ENCODE measurements around the gene DAAM2.

Gene DAAM2

DNA sequence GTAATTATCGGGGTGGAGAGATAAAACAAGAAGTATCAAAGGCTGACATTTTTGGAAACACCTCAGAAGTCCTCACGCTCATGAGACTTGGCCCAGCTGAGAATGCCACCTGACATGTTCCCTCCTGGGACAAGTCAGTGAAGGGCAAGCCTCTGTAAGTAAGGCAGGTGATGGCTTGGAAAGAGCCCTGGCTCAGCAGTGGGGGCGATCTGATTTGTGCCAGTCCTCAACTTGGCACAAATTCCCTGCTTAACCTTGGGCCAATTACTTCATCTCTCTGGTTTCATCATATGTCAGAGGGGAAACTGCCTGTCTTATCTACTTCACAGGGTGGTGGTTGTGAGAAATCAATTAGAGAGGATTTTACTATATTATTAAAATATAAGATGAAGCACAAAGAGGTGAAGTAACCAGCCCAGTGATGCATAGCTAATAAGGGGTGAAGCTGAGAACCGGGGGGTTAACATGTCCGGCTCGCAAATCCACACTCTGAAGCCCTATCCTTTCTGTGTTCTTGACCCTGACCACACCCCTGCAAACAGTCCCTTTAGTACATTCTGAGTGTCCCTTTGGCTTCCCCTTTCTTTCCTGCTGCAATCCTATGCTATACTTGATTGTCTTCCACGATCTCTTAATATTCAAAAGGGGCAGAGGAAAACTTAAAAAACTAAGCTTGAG lies 150.9 kb downstream of the DAAM2 start:
- no peak for DNase-seq (ENCODE audit: low read depth in 2 of 2)
- TF ChIP-seq, protein P1, sequence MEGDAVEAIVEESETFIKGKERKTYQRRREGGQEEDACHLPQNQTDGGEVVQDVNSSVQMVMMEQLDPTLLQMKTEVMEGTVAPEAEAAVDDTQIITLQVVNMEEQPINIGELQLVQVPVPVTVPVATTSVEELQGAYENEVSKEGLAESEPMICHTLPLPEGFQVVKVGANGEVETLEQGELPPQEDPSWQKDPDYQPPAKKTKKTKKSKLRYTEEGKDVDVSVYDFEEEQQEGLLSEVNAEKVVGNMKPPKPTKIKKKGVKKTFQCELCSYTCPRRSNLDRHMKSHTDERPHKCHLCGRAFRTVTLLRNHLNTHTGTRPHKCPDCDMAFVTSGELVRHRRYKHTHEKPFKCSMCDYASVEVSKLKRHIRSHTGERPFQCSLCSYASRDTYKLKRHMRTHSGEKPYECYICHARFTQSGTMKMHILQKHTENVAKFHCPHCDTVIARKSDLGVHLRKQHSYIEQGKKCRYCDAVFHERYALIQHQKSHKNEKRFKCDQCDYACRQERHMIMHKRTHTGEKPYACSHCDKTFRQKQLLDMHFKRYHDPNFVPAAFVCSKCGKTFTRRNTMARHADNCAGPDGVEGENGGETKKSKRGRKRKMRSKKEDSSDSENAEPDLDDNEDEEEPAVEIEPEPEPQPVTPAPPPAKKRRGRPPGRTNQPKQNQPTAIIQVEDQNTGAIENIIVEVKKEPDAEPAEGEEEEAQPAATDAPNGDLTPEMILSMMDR (IDR thresholded peaks at IDR 0.05; ENCODE audit: low read depth, low read length) = no peak
- no peak overlapping the region for H3K4me3 ChIP-seq (replicated peaks in 1 of 2; ENCODE audit: low read depth in 2 of 2, low read length in 2 of 2)

DNA sequence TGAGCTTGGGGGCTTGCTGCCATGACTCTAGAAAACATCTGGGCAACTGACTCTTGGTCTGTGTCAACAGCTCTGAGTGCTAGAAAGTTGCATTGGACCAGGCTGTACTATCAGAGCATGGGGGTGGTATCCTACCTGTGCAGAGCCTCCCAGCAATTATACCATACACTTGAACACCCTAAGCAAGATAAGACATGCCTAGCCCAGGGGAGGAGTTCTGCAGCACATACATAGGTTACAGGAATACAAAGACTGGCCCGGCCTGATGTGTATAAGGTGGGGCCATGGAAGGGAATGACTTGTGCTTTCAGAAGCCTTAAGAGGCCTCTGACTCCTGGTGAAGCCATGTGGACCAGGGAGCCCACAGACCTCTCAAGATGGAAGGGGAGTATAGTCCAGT lies 153.4 kb downstream of the DAAM2 start:
- TF ChIP-seq, protein P1 (IDR thresholded peaks at IDR 0.05; ENCODE audit: low read depth, low read length) = no peak
- no peak overlapping the region for H3K4me3 ChIP-seq (replicated peaks in 1 of 2; ENCODE audit: low read depth in 2 of 2, low read length in 2 of 2)
- no peak for DNase-seq (ENCODE audit: low read depth in 2 of 2)

DNA sequence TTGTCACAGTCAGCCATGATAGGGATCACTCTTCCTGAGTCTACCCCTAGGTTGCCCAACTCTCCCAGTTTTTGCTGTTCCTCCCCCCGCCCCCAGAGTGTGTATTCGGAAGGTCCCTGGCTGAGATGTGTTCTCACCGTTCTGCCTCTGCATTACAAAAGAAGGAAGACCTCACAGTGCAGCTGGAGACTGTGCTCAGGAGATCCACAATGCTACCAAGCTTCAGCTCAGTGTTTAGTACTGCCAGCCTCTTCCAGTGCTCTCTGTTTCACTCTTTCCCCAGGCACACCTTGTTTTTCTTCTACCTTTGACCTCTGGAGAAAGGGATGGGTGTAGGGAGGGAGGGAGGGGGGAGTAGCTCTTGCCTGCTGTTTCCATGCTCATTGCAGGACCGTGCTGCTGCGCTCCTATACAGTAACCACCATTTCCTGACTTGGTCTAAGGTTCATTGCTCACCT lies 155.5 kb downstream of the DAAM2 start:
- DNase-seq (ENCODE audit: low read depth in 2 of 2) = no peak
- TF ChIP-seq, protein P1 (IDR thresholded peaks at IDR 0.05; ENCODE audit: low read depth, low read length) = no peak
- no peak overlapping the region for H3K4me3 ChIP-seq (replicated peaks in 1 of 2; ENCODE audit: low read depth in 2 of 2, low read length in 2 of 2)

DNA sequence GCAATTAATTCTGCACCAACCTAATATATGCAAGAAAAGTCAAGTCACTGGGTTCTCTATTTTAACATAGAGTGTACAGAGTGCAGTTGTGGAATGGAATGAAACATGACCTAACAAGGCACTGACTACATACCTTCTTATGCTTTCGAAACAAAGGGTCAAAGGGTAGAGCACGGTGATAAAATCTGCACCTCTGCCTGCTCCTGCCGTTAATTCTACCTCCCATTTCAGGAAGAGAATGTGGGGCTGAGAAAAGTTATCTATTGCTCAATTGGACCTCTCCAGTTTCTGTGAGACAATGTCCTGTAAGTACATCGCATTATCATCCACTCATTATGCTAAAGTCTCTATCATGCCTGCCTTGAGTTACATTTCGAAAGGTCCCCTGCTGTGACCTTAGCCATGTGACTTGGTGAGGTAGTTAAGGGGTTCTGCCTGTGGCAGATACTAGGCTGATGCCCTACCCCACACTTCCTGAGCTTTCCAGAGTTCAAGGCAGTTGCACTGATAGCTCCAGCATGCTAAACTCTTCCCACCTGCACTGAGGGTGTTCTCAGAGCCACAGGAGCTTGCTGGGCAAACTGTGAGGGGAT lies 156.1 kb downstream of the DAAM2 start:
- DNase-seq (ENCODE audit: low read depth in 2 of 2) = no peak
- no peak overlapping the region for H3K4me3 ChIP-seq (replicated peaks in 1 of 2; ENCODE audit: low read depth in 2 of 2, low read length in 2 of 2)
- TF ChIP-seq, protein P1 (IDR thresholded peaks at IDR 0.05; ENCODE audit: low read depth, low read length) = no peak

DNA sequence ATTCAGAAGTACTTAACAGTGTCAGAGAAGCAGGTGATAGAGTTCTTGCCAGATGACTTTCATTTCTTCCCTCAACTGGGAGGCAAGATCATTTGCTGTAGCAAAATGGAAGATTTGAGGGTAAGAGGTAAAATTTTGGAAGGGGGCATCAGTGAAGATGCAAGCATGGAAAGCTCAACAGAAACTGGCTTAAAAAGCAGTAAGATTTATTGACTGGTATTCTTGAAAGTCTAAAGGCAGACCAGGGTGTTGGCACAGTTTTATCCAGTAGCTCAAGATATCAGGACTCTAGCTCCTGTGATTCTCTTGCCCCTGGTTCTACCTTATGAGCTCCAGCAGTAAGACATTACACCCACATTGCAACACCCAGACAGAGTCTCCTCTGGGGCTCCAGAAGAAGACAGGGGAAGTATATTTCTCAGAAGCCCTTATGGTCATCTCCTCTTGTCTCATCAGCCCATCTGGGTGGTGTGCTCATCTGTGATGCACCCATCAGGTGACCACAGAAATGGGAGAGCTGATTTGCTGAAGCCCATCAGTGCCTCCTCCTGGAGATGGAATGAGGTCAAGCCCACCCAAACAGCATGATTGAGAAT lies 158.0 kb downstream of the DAAM2 start:
- TF ChIP-seq, protein P1 (IDR thresholded peaks at IDR 0.05; ENCODE audit: low read depth, low read length) = no peak
- DNase-seq (ENCODE audit: low read depth in 2 of 2) = no peak
- H3K4me3 ChIP-seq (replicated peaks in 1 of 2; ENCODE audit: low read depth in 2 of 2, low read length in 2 of 2) = no peak overlapping the region

DNA sequence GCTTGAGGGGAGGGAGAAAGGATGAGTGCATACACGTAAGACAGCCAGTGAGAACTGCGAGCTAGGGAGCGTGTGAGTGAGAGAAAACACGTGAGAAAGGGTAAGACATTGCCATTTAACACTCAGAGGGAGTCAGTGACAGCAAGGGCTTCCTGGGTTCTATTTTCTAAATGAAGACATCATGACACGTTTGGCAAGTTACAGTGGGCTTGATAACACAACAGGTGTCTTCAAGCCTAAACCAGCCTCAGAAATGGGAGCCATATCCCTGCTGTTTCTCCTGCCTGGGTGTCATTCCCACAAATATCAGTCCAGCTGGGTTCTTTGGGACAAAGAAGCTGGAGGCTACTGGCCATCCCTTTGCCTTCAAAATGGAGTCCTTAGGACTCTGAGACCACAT lies 159.0 kb downstream of the DAAM2 start:
- TF ChIP-seq, protein P1 (IDR thresholded peaks at IDR 0.05; ENCODE audit: low read depth, low read length) = no peak
- no peak overlapping the region for H3K4me3 ChIP-seq (replicated peaks in 1 of 2; ENCODE audit: low read depth in 2 of 2, low read length in 2 of 2)
- no peak for DNase-seq (ENCODE audit: low read depth in 2 of 2)
